ENCODE results near the gene MAP1LC3B.

The MAP1LC3B gene

GRCh38 chr16:87391950-87392820, at the start of gene MAP1LC3B:
MAP1LC3B (plus strand) TSS chr16:87392336; CDS start chr16:87392428, 92 bp downstream.
- DNase-seq (ENCODE audit: low read depth), result peak; percentile 90

DNA sequence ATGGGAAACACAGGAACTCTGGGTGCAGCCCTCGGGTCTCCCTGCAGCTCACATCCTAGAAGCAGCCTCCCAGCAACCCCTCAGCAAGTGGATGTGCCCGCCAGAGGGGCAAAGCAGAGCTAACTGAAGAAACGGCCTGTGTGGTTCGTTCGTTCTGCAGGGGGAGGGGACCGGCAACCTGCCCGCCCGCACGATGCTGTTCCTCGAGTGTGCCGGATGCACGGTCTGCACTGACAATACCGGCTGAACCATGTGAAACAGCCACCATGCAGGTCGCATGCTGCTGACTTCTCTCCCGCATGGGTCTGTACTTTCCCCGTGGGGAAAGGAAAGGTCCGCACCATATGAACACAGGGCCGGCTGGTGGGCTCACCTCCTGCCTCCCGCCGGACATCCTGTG, 49.6 kb upstream of the MAP1LC3B start:
- DNase-seq (ENCODE audit: low read depth), result no peak

- DNase-seq (ENCODE audit: low read depth), result no peak
Observed at GRCh38 chr16:87342978-87343752, 49.0 kb upstream of the MAP1LC3B start.

DNA sequence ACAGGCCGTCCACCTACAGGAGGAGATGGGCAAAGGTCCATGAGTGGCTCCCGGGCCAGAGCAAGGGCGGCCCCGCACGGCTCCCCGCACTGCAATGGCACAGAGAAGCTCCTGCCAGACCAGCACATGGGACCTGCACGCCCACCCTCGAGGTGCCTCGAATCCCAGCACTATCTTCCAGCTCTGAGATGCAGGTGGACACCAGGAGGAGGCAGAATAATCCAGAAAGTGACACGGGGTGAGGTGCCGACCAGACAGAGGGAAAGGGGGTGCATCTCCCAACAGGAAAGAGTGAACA, 48.4 kb upstream of the MAP1LC3B start:
- DNase-seq (ENCODE audit: low read depth), result no peak

DNA sequence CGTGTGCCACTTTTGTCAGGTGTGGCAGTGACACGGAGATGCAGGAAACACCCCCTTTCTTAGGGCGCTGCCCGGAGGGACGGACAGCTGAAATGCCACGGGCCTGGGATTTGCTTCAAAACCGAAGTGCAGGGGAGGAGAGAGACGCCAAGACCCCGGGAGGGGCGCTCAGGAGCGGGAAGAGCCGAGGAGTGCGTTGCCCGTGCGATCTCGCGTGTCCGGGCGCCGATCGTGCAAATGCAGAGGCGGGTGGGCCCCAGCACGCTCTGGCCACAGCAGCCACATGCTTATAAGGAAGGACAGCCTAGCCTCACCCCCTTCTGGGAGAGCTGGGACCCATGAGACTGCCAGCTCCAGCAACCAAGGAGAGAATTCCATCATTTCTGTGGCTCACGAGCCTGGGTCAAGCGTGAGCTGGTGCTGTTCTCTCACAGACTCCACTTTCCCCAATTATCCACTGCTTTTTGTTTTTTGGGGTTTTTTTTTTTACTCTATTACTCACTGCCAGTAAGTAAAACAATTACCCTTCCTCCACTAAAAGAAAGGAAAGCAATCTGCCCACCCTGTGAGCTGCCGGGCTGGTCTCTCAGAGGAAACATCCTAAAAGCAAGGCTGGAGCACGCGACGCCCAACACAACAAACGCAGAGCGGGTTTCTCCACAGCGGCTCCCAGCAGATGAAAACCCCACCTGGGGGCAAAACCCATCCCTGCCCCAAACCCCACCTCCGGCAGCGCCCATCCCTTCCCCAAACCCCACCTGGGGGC, 47.8 kb upstream of the MAP1LC3B start:
- no peak for DNase-seq (ENCODE audit: low read depth)

GRCh38 chr16:87344931-87345631, 47.1 kb upstream of the MAP1LC3B start:
- DNase-seq (ENCODE audit: low read depth), result no peak

DNA sequence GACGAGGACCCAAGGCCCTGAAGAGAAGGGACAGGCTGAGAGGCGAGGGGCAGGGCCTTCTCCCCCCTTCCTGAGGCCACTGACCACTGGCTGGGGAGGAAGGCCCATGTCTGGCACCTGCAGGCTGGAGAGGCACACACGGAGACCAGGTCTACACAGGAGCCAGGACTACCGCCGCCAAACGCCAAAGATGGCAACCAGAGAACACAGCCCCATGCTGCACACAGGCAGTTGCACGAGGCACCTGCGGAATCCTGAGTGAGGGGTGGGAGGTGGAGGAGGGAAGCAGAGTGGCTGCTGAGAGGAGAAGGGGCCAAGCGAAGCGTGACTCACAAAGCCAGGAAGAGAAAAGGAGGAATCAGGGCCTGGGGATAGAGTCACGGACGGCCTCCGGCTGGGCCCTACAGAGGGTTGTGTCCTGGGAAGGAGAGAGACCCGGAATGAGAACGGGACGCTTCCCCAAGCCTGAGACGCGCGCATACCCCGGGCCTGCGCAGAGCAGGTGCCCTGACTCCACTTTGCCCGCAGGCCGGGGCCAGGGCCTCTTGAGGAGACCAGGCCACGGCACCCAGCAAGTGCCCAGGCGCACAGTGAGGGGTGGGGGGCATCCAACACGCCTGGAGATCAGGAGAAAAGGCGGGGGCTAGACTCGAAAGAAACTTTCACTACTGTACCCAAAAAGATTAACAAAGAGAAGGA, 46.3 kb upstream of the MAP1LC3B start:
- DNase-seq (ENCODE audit: low read depth), result no peak

- DNase-seq (ENCODE audit: low read depth), result no peak
Observed at GRCh38 chr16:87346517-87347060, 45.5 kb upstream of the MAP1LC3B start.

GRCh38 chr16:87347932-87348615, 44.1 kb upstream of the MAP1LC3B start:
- DNase-seq (ENCODE audit: low read depth), result no peak

DNA sequence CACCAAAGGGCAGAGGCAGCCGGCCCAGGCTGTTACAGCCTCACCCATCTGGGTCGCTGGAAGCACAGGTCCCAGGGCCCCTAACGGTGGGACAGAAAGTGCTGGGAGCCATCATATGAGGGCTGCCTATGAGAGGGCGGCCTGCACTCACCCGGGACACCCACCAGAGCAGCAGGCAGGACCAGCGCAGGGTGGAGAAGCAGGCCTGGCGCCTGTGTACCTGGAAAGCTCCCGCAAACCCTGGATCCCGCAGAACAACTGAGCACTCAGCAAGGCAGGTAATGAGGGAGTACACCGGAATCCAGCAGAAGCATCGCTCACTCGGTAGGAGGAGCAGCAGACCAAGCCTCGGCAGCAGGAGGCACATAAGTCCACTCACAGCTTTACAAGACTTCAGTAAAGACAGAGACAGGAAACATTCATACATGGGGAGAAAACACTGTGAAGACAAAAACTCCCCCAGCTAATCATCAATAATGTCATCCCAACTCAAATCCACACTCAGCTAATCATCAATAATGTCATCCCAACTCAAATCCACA, 43.4 kb upstream of the MAP1LC3B start:
- DNase-seq (ENCODE audit: low read depth), result no peak

- DNase-seq (ENCODE audit: low read depth), result no peak
Observed at GRCh38 chr16:87350031-87350430, 42.1 kb upstream of the MAP1LC3B start.

GRCh38 chr16:87350681-87351319, 41.3 kb upstream of the MAP1LC3B start:
- DNase-seq (ENCODE audit: low read depth), result peak; percentile 14

GRCh38 chr16:87351320-87351698, 40.8 kb upstream of the MAP1LC3B start:
- DNase-seq (ENCODE audit: low read depth), result no peak

- no peak for DNase-seq (ENCODE audit: low read depth)
Observed at GRCh38 chr16:87352818-87353217, 39.3 kb upstream of the MAP1LC3B start.

- no peak for DNase-seq (ENCODE audit: low read depth)
Observed at GRCh38 chr16:87353613-87354012, 38.5 kb upstream of the MAP1LC3B start.

DNA sequence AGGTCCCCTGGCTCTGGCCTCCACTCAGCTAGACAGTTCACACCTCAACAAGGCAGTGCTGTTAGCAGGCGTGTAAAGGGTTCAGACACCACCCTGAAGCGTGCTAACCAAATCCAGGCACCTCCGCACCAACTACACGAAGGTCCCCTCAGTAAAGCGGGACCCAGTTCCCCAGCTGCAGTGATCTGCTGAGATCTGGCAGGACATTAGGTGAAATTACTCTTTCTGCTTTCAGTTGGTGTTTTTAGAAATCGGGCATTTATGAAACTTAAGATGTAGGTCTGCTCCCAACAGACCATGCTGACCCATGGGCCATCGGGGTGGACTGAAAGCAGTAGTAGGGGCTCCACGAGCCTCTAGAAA, 35.7 kb upstream of the MAP1LC3B start:
- DNase-seq (ENCODE audit: low read depth), result no peak

- DNase-seq (ENCODE audit: low read depth), result no peak
Observed at GRCh38 chr16:87358250-87358649, 33.9 kb upstream of the MAP1LC3B start.

GRCh38 chr16:87358696-87359095, 33.4 kb upstream of the MAP1LC3B start:
- no peak for DNase-seq (ENCODE audit: low read depth)

GRCh38 chr16:87359121-87359520, 33.0 kb upstream of the MAP1LC3B start:
- DNase-seq (ENCODE audit: low read depth), result no peak
